ENCODE results near the gene ZNF628. TPM values are rescaled to one million over a fixed set of nuclear protein-coding genes. Genes with fewer than 3 reads are reported as not detected.

ZNF628 gene
- total RNA-seq, 3 donors from 2014 or later = 2.1 to 4.4 (median 4.3) TPM

DNA sequence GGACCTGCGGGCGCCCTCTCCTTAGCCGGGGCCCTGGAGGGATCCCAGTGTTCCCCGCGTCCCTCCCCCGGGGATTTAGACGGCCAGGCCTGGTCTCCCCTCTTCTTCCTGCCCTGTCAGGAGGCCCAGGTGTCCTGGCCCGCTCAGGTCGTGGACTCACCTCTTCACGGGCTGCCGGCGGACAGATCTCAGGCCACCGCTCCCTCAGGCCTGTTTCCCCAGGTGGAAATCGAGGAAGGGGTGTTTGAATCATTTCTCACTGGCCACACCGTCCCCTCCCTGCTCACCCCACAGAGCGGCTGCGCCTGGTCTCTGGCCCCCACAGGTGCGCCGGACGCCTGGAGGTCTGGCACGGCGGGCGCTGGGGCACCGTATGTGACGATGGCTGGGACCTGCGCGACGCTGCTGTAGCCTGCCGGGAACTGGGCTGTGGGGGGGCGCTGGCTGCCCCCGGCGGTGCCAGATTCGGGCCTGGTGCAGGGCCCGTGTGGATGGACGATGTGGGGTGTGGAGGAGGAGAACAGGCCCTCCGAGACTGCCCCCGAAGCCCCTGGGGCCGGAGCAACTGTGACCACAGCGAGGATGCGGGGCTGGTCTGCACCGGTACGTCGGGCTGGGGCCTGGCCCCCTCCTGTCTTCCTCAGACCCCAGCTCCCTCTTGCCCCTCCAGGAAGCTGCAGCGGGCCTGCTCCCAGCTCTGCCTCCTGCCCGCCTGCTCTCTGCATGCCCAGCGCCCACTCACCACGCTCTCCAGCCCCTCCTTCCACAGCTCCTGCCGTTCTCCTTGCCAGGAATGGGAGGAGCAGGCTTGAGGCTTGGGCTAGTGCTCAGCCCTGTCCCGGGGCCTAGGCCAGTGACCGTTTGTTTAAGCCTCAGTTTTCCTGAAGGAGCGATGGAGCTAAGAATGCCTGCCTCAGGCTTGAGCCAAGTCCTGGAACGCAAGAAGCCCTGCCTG is 14.3 kb downstream of the ZNF628 start:
- intact Hi-C loops (cut with DNase I; ENCODE audit: low total_unique reads) = no loop called here
- Histone ChIP-seq H3K27ac (peak overlapping the region; percentile 70 to 91), H3K4me3 (peak overlapping the region in 1 of 3 donors; percentile 22), H3K36me3 (no peaks in the 10 kb centered on the region), H3K9me3 (no peaks in the 10 kb centered on the region), H3K4me1 (peaks cover 12 to 21% of the 10 kb centered on the region in 2 donors), H3K27me3 (peaks cover 0 to 11% of the 10 kb centered on the region in 2 donors)
- DNase-seq (ENCODE audit: low spot score in 2 of 2) = no peak
- no peak for TF ChIP-seq POLR2AphosphoS5 (IDR thresholded peaks at IDR 0.05)
- no peak for TF ChIP-seq POLR2A (IDR thresholded peaks at IDR 0.05)
- TF ChIP-seq, protein P1, sequence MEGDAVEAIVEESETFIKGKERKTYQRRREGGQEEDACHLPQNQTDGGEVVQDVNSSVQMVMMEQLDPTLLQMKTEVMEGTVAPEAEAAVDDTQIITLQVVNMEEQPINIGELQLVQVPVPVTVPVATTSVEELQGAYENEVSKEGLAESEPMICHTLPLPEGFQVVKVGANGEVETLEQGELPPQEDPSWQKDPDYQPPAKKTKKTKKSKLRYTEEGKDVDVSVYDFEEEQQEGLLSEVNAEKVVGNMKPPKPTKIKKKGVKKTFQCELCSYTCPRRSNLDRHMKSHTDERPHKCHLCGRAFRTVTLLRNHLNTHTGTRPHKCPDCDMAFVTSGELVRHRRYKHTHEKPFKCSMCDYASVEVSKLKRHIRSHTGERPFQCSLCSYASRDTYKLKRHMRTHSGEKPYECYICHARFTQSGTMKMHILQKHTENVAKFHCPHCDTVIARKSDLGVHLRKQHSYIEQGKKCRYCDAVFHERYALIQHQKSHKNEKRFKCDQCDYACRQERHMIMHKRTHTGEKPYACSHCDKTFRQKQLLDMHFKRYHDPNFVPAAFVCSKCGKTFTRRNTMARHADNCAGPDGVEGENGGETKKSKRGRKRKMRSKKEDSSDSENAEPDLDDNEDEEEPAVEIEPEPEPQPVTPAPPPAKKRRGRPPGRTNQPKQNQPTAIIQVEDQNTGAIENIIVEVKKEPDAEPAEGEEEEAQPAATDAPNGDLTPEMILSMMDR (IDR thresholded peaks at IDR 0.05) = no peak

DNA sequence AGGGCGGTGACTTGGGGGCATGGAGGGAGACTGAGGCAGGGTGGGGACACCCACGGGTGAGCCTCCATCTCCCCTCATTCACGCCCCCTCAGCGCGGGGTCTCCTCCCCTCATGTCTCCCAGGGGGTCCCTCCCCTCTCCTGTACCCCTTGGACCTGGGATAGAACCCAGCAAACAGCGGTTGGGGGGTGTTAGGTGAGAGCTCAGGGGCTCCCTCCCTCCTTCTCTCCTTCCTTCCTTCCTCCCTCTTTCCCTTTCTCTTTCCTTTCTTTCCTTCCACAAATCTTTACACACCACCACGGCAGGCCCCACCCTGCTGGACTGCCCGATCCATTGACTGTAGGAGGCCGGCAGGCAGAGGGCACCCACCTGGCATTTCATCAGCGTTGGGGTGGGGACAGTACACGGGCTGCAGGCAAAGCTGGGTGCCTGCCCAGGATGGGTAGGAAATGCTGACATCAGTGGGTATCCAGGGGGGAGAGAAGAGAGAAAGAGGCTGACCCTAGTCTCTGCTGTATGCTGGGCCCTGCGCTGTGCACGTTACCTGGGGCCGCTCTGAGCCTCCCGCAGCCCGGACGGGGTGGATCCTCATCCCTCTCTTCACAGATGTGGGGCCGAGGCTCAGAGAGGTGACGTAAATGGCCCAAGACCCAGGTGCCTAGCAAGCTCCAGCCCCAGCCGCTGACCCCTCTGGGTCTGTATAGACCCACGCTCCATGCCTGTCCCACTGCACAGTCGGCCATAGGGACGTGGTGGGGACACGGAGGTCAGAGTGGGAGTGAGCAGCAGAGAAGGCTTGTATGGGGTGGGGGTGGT is 15.3 kb downstream of the ZNF628 start:
- TF ChIP-seq POLR2A (IDR thresholded peaks at IDR 0.05) = no peak
- peak overlapping the region; percentile 70 to 91 for H3K27ac ChIP-seq
- no peaks in the 10 kb centered on the region for H3K36me3 ChIP-seq
- intact Hi-C loops (cut with DNase I; ENCODE audit: low total_unique reads) = no loop called here
- H3K4me1 ChIP-seq = peaks cover 2 to 13% of the 10 kb centered on the region in 2 donors
- H3K9me3 ChIP-seq = no peaks in the 10 kb centered on the region
- H3K4me3 ChIP-seq = no peak overlapping the region
- peaks cover 0 to 11% of the 10 kb centered on the region in 2 donors for H3K27me3 ChIP-seq
- no peak for DNase-seq (ENCODE audit: low spot score in 2 of 2)

DNA sequence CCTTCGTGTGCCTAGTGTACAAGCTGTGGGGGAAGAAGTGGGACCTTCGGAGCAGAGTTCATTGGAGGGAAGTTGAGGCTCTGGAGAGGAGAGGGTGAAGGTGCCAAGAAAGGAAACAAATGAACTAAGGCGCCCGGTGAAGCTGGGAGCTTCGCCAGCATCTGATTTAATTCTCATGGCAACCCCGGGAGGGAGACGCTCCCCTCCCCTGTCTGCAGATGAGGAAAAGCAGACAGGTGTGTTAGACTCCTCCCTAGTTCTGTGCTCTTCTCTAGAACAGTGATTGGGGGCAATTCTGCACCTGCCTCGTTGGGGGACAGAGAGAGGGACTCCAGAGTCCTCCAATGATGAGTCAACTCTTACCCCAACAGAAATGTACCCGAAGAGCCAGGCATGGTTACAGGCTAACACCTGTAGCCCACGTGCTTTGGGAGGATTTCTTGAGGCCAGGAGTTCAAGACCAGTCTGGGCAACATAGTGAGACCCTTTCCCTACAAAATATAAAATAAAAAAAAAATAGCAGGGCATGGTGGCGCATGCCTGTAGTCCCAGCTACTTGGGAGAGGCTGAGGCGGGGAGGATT is 16.0 kb downstream of the ZNF628 start:
- Histone ChIP-seq H3K27me3 (peaks cover 0 to 11% of the 10 kb centered on the region in 2 donors), H3K4me3 (no peak overlapping the region), H3K27ac (peak overlapping the region in 1 of 2 donors; percentile 95), H3K4me1 (peaks cover 0 to 6% of the 10 kb centered on the region in 2 donors), H3K36me3 (no peaks in the 10 kb centered on the region), H3K9me3 (no peaks in the 10 kb centered on the region)
- no peak for DNase-seq (ENCODE audit: low spot score in 2 of 2)
- intact Hi-C loops (cut with DNase I; ENCODE audit: low total_unique reads) = no loop called here
- TF ChIP-seq, protein P1 (IDR thresholded peaks at IDR 0.05) = no peak
- TF ChIP-seq POLR2AphosphoS5 (IDR thresholded peaks at IDR 0.05) (no peak), POLR2A (IDR thresholded peaks at IDR 0.05) (no peak)

DNA sequence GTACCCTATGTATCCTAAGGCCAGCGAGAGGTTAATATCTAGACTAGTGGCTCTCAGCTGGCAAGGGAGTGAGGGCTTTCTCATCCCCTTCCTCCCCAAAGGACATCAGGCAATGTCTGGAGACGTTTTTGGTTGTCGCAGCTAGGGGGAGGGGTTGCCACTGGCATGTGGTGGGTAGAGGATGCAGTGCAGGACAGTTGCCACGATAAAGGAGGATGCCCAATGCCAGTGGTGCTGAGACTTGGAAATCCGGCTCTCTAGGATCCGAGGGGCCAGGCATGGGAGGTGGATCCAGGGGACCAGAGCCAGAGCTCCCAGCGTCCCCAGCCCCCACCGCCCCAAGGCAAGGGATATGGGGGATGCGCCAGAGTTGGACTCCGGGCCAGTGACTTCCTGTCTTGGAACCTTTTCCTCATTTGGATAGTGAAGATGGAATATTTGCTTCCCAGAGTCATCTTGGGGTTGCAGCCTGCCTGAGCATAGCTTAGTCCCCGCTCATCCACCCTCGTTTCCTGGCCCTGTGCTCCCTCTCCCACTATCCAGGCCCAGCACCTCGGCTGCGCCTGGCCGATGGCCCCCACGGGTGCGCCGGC is 16.7 kb downstream of the ZNF628 start:
- Histone ChIP-seq H3K4me1 (peaks cover 0 to 6% of the 10 kb centered on the region in 2 donors), H3K9me3 (no peaks in the 10 kb centered on the region), H3K27me3 (peaks cover 0 to 11% of the 10 kb centered on the region in 2 donors), H3K36me3 (no peaks in the 10 kb centered on the region), H3K27ac (peak overlapping the region; percentile 78 to 95), H3K4me3 (peak overlapping the region; percentile 35 to 62 (median 52))
- no peak for TF ChIP-seq POLR2A (IDR thresholded peaks at IDR 0.05)
- TF ChIP-seq, protein P1 (IDR thresholded peaks at IDR 0.05) = no peak
- no peak for TF ChIP-seq POLR2AphosphoS5 (IDR thresholded peaks at IDR 0.05)
- DNase-seq (ENCODE audit: low spot score in 2 of 2) = no peak
- intact Hi-C loops (cut with DNase I; ENCODE audit: low total_unique reads) = no loop called here

DNA sequence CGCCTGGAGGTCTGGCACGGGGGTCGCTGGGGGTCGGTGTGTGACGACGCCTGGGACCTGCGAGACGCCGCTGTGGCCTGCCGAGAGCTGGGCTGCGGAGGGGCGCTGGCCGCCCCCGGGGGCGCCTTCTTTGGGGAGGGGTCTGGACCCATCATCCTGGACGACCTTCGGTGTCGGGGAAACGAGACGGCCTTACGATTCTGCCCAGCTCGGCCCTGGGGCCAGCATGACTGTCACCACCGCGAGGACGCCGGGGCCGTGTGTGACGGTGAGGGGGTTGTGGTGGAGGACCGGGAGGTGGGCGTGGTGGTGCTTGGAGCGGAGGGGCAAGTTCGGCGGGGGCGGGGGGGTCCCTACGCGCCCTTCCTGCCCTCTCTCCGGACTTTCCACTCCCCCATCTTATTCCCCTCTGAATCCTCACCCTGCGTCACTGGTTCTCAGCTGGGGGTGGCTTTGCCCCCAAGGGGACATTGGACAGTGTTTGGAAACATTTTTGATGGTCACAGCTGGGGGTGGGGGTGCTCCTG is 17.3 kb downstream of the ZNF628 start:
- Histone ChIP-seq H3K9me3 (no peaks in the 10 kb centered on the region), H3K27ac (peak overlapping the region; percentile 78 to 95), H3K4me1 (peaks cover 0 to 6% of the 10 kb centered on the region in 2 donors), H3K4me3 (peak overlapping the region; percentile 35 to 62 (median 52)), H3K27me3 (peaks cover 0 to 11% of the 10 kb centered on the region in 2 donors), H3K36me3 (no peaks in the 10 kb centered on the region)
- TF ChIP-seq POLR2AphosphoS5 (IDR thresholded peaks at IDR 0.05) (no peak), POLR2A (IDR thresholded peaks at IDR 0.05) (no peak)
- TF ChIP-seq, protein P1 (IDR thresholded peaks at IDR 0.05) = no peak
- DNase-seq (ENCODE audit: low spot score in 2 of 2) = no peak
- intact Hi-C loops (cut with DNase I; ENCODE audit: low total_unique reads) = no loop called here
